C4-2B (cell line): ENCODE data around the gene HOXD4.

ENCODE experiments used
- ZFX ChIP-seq: fragments of 450-650 bp; IDR thresholded peaks from 2 replicates; pipeline ENCODE4 v1.6.1; 2017
- TF ChIP-seq, protein P1 (sequence below): fragments of 450-650 bp; conservative IDR thresholded peaks from 2 replicates; pipeline ENCODE4 v1.5.1; 2017; ENCODE audit warnings: mild to moderate bottlenecking

DNA sequence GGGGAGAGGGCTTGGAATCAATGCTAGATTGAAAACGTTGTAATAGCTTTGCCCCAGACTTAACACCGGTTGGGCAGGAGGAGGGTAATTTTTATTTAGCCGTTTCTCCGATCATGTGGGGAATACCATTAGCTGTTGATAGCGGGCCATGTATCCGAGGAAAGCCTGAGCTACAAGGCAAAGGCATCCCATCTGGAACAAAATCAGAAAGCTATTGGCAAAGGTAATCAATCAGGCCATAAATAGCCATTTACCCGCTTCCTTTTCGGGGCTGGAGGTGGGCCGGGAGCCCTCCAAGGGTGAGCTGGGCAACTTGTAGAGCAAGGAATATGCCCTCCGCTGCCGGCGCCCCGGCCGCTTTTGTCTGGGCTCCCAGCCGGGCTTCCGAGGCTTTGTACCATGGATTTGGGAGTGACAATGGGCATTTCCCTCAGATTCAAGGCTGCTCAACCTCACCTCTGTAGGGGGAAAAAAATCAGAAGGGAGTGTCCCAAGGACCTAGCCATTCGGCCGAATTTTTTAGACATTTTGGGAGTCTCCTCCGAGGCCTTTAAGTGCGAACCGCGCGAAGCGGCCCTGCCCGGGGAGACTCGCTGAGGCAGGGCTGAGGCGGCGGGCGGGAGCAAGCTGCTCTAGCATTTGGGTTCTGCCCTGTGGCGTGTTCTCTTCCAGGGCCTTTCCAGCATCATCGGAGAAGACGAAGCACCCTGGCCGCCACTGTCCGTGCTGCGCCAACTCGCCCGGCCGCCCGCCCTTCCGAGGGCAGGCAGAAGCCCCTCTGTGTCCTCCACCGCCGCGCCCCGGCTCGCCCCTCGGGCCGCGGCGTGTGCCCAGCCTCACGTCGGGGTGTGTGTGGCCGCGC is 29.9 kb upstream of the HOXD4 start:
- TF ChIP-seq, protein P1, sequence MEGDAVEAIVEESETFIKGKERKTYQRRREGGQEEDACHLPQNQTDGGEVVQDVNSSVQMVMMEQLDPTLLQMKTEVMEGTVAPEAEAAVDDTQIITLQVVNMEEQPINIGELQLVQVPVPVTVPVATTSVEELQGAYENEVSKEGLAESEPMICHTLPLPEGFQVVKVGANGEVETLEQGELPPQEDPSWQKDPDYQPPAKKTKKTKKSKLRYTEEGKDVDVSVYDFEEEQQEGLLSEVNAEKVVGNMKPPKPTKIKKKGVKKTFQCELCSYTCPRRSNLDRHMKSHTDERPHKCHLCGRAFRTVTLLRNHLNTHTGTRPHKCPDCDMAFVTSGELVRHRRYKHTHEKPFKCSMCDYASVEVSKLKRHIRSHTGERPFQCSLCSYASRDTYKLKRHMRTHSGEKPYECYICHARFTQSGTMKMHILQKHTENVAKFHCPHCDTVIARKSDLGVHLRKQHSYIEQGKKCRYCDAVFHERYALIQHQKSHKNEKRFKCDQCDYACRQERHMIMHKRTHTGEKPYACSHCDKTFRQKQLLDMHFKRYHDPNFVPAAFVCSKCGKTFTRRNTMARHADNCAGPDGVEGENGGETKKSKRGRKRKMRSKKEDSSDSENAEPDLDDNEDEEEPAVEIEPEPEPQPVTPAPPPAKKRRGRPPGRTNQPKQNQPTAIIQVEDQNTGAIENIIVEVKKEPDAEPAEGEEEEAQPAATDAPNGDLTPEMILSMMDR: no peak
- TF ChIP-seq ZFX: no peak
